ENCODE results near the gene ADGRL3.

Gene ADGRL3

GRCh38 chr4:61198686-61199085, 1.4 kb upstream of the ADGRL3 start:
- no peak for DNase-seq (ENCODE audit: low read depth)
- TF ChIP-seq CTCF (IDR thresholded peaks at IDR 0.05; ENCODE audit: low read depth, low read length, missing control alignments), result no peak
- H3K4me3 ChIP-seq (ENCODE audit: low read depth, low read length), result no peak overlapping the region

- no peak for DNase-seq (ENCODE audit: low read depth)
- no peak overlapping the region for H3K4me3 ChIP-seq (ENCODE audit: low read depth, low read length)
- no peak for TF ChIP-seq CTCF (IDR thresholded peaks at IDR 0.05; ENCODE audit: low read depth, low read length, missing control alignments)
Observed at GRCh38 chr4:61199873-61200186, 296 bp upstream of the ADGRL3 start.

GRCh38 chr4:61200916-61201526, 895 bp downstream of the ADGRL3 start:
- no peak overlapping the region for H3K4me3 ChIP-seq (ENCODE audit: low read depth, low read length)
- DNase-seq (ENCODE audit: low read depth), result no peak
- no peak for TF ChIP-seq CTCF (IDR thresholded peaks at IDR 0.05; ENCODE audit: low read depth, low read length, missing control alignments)

GRCh38 chr4:61201561-61201960, 1.4 kb downstream of the ADGRL3 start:
- TF ChIP-seq CTCF (IDR thresholded peaks at IDR 0.05; ENCODE audit: low read depth, low read length, missing control alignments), result no peak
- DNase-seq (ENCODE audit: low read depth), result no peak
- no peak overlapping the region for H3K4me3 ChIP-seq (ENCODE audit: low read depth, low read length)

- no peak overlapping the region for H3K4me3 ChIP-seq (ENCODE audit: low read depth, low read length)
- no peak for DNase-seq (ENCODE audit: low read depth)
- TF ChIP-seq CTCF (IDR thresholded peaks at IDR 0.05; ENCODE audit: low read depth, low read length, missing control alignments), result no peak
Observed at GRCh38 chr4:61201961-61202637, 2.0 kb downstream of the ADGRL3 start.

GRCh38 chr4:61202638-61203435, 2.7 kb downstream of the ADGRL3 start:
- DNase-seq (ENCODE audit: low read depth), result no peak
- no peak overlapping the region for H3K4me3 ChIP-seq (ENCODE audit: low read depth, low read length)
- TF ChIP-seq CTCF (IDR thresholded peaks at IDR 0.05; ENCODE audit: low read depth, low read length, missing control alignments), result no peak

Data from GM12864 (cell line).